Activated CD8-positive, alpha-beta memory T cell treated with anti-CD3 and anti-CD28 coated beads for 1 hour (primary cell): ENCODE results near the gene IMMP2L.

Source experiments
- DNase-seq, 2 donors: peaks; one replicate each; pipeline ENCODE4 v3.0.0-alpha.2; 2020; ENCODE audit warnings: low read depth in 1 of 2; ENCODE audit errors: extremely low read depth in 1 of 2

IMMP2L gene

DNA sequence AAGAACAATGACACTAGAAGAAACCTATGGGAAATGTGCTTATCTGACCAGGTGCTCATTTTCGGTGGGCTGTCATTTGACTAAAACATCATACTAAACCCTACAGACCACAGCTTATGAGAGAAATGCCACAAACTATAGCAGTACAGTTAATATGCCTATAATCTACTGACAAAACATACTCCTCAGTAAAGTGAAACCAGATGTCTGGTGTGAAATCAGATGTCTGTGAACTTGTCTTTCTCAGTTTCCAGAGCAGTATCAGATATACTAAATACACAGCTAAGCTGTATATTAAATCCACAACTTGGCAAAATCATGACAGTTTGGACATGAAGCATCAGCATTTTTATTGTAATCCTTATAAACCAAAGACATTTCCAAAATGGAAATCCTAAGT is 3.3 kb downstream of the IMMP2L start:
- DNase-seq, result no peak

- DNase-seq, result no peak
Observed at GRCh38 chr7:111556977-111557376, 5.3 kb downstream of the IMMP2L start.

DNA sequence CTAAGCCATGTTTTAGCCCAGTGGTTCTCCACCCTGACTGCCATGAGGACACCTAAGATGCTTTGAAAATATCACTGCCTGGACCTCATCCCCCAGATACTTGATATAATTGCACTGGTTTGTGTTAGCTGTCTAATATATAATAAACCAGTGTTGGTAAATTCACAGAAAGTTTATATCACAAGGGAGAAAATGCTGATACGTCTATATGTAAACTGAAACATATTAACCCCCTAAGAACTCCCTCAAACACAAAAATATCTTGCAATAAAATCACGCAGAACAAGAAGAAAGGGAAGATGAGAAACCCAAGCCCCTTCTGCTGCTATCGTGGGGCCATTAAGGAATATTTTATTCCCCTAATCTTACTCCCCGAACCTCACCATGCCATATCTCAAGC is 8.2 kb downstream of the IMMP2L start:
- no peak for DNase-seq

DNA sequence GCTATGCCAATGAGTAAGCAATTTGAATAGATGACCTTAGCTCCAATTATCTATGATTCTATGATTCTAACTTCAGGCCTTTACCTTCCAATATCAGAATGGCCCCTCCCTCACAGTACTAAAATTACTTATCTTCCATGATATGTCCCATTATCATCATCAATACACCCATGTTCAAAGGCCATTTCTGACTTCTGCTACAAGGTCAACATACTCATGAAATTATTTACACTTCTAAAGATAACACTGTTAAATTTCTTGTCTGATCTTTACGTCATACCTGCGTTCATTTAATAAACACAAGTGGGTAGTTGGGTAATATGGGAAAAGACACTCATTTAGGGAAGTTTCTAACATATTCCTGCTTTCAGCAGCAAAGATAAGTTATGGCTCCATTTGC is 21.2 kb downstream of the IMMP2L start:
- no peak for DNase-seq

DNA sequence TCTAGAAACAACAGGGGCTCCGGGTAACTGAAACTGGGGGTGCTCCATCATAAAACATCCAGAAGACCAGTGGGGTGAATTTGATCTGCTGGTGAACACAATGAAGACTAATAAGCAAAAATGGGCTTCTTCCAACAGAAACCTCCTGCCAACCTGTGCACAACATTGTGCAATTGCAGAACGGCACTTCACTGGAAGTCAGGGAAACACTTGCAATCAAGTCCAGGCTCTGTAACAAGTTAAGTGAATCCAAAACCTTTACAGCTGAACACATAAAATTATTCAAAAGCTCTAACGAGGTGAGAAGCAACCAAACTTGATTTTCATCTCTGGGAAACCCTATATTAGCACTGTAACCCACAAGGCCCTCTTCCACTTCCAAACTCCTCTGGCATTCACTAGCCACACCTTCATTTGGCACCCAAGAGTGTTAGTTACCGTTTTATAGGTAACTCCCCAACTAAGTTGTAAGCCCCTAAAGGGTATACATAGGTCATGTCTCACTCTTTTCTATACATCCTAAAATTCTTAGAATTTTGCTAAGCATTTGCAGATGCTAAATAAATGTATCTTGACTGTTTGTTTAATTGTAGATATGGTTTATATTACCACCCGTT is 22.0 kb downstream of the IMMP2L start:
- no peak for DNase-seq

- no peak for DNase-seq
Observed at GRCh38 chr7:111537134-111537533, 25.2 kb downstream of the IMMP2L start.

- DNase-seq, result no peak
Observed at GRCh38 chr7:111535142-111535870, 27.0 kb downstream of the IMMP2L start.

DNA sequence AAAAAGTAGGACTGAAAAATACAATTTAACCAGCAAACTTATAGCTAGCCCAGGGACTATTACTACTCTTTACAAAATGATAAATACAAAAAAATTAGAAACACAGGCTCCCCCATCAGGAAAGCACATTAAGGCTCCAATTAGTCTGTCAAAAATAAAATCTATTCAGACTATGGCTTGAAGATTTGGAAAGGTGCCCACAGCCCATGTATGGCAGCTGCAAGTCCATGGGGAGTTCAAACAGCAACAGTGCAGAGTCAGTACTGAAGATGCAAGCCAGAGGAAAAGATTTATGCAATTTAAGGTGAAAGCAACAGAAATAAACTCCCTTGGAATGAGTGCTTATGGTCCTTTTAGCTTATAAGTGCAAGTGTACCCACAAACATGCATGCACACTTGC is 29.7 kb downstream of the IMMP2L start:
- no peak for DNase-seq

DNA sequence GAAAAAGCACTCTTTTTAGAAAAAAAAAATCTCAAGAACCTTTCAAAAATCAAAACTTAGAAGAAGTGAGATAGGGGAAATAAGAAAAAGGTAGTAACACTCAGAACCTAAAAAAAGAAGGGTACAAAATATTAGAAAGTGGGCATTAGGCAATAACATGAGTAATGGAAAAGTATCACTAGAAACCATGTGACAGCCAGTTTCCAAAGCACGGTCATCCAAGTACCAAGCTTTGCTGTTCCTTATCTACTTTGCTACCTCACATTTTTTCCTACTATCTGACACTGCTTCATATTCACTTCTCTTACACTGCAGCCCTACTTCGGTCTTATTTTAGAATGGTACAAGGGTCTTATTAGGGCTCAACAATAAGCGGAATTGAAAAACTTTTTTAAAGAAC is 30.3 kb downstream of the IMMP2L start:
- no peak for DNase-seq

GRCh38 chr7:111530356-111530668 is 32.0 kb downstream of the IMMP2L start:
- no peak for DNase-seq

- no peak for DNase-seq
Observed at GRCh38 chr7:111529507-111530355, 32.6 kb downstream of the IMMP2L start.

- no peak for DNase-seq
Observed at GRCh38 chr7:111528331-111528730, 34.0 kb downstream of the IMMP2L start.

DNA sequence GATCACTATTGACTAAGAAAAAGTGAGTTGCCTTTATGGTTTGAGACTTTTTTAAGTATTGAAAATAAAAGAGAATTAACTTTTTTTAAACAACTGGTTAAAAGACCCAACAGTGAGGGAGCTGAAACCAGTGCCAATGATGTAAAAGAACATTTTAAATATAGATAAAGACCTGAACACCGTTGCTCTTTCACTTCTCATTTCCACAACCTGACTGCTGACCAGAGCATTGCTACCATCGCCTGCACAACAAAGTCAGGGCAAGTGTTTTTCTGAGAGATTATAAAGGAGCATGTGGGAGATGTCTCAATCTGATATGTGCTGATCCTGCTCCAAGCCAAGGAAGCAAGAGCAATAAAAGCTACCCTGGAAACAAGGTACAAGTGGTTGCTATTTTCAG is 34.7 kb downstream of the IMMP2L start:
- DNase-seq, result no peak

GRCh38 chr7:111525100-111525499 is 37.2 kb downstream of the IMMP2L start:
- no peak for DNase-seq

GRCh38 chr7:111521660-111522059 is 40.6 kb downstream of the IMMP2L start:
- DNase-seq, result no peak

DNA sequence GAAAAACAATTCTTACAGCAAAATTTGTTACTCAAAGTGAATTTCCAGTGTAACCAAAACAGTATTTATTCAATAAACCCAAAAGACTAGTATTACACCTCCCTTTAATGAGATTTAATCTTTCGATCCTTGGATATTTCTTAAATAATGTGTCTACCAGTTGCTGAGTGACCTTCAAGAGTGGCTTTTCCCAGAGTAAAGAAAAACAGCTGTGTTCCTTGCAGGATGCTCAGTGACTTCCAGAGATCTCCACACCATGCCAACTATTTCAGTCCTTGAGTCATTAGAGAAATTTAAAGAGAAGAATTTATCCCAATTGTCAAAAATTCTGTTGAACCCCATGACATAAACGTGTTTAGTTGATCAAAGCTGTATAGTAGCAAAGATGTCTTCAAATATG is 44.0 kb downstream of the IMMP2L start:
- DNase-seq, result no peak

- DNase-seq, result no peak
Observed at GRCh38 chr7:111517549-111517951, 44.7 kb downstream of the IMMP2L start.

- no peak for DNase-seq
Observed at GRCh38 chr7:111516612-111517011, 45.7 kb downstream of the IMMP2L start.

DNA sequence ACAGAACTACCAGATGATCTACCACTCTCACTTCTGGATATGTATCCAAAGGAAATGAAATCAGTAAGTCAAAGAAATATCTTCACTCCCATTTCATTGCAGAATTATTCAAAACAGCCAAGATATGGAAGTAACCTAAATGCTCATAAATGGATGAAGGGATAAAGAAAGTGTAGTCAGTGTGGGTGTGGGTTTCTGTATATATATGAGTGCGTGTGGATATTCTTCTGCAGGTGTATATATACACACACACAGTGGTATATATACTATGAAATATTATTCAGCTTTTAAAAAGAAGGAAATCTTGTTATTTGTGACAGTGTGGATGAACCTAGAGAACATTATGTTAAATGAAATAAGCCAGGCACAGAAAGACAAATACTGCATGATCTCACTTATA is 48.7 kb downstream of the IMMP2L start:
- no peak for DNase-seq

- no peak for DNase-seq
Observed at GRCh38 chr7:111511845-111512244, 50.4 kb downstream of the IMMP2L start.

DNA sequence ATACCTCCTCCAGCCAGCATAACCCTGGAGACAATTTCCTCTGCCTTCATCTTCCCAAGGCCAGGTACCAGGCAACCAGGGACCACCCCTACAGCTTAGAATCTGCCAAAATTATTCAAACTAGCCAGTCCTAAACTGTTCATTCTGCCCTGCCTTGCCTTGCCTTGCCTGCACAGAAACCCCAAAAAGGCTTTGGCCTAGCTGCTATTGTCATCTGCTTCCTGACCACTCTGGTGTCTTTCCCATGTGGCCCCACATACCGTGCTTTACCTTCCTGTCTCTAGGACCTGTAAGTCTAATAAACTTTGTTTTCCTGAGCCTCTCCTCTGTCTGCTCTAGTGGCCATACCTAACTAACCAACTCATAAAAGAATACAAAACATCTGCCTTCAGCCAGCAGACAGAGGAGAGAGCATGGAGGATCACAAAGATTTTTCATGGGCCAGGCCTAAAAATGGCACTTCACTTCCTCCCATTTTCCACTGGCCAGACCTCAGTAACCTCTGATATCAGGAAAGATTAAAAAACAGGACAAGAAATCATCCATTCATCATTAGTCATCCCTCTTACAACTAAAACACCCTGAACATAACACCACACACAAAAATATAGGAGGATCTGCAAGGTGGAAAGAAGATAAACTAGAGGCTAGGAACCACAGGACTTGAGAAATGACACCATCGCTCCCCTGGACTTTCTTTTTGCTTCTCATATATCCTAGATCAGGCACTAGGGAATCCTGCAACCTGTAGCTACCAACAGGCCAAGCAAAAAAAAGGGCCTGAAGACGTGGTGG is 51.5 kb downstream of the IMMP2L start:
- no peak for DNase-seq
